HTR-8/SVneo (cell line): ENCODE measurements around the gene CPTP.
A peak's percentile ranks its signal among the peaks of the same experiment; 100 is the strongest.
"Not testable (repeated sequence)": the region's sequence is repeated elsewhere in the genome, so short reads cannot be mapped to it uniquely, and the experiment has no call there.

Source experiments
- DNase-seq: peaks from one replicate; pipeline ENCODE4 v3.0.0; 2011; ENCODE audit warnings: low spot score, mixed read lengths; ENCODE audit not compliant: insufficient read length
- FAIRE-seq: peaks from 2 replicates; lab custom pipeline; 2011; peaks lifted over from hg19 to GRCh38; lab: Jason Lieb, UNC

Gene CPTP

DNA sequence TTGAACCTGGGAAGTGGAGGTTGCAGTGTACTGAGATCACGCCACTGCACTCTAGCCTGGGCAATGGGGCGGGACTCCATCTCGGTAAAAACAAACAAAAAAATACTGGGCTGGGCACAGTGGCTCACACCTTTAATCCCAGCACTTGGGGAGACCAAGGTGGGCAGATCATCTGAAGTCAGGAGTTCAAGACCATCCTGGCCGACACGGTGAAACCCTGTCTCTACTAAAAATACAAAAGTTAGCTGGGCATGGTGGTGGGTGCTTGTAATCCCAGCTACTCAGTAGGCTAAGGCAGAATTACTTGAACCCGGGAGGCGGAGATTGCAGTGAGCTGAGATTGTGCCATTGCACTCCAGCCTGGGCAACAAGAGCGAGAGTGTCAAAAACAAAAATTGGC is 8.4 kb upstream of the CPTP start:
- not testable (repeated sequence) for DNase-seq, FAIRE-seq

DNA sequence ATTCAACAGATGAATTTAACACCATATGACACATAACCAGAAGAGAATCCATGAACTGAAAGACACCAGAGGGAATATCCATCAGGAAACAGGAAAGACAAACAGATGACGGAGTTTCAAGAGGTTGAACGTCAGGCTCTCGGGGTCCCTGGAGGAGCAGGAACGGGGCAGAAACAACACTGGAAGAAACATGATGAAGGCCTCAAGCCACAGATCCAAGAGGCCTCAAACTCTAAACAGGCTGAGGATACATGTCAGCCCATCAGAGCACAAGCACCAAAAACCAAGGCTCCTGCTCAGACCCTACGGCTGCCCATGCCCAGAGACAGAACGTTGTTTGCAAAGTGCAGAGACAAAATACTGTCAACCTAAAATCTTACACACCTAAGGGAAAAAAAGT is 7.2 kb upstream of the CPTP start:
- DNase-seq: no peak
- no peak for FAIRE-seq

DNA sequence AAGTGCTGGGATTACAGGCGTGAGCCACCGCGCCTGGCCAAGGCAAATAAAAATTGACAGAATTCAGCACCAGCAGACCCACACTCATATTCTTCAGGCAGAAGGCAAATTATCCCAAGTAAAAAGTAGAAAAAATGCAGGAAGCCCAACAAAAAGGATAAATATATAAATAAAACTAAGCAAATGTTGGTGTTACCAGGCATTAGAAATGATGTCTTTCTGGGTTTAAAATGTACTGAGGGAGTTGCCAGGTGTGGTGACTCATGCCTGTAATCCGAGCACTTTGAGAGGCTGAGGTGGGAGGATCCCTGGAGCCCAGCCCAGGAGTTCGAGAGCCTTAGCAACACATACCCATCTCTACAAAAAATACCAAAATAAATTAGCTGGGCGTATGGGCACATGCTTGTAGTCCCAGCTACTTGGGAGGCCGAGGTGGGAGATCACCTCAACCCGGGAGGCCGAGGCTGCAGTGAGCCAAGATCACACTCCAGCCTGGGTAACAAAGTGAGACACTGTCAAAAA is 6.4 kb upstream of the CPTP start:
- FAIRE-seq: peak; percentile 64

DNA sequence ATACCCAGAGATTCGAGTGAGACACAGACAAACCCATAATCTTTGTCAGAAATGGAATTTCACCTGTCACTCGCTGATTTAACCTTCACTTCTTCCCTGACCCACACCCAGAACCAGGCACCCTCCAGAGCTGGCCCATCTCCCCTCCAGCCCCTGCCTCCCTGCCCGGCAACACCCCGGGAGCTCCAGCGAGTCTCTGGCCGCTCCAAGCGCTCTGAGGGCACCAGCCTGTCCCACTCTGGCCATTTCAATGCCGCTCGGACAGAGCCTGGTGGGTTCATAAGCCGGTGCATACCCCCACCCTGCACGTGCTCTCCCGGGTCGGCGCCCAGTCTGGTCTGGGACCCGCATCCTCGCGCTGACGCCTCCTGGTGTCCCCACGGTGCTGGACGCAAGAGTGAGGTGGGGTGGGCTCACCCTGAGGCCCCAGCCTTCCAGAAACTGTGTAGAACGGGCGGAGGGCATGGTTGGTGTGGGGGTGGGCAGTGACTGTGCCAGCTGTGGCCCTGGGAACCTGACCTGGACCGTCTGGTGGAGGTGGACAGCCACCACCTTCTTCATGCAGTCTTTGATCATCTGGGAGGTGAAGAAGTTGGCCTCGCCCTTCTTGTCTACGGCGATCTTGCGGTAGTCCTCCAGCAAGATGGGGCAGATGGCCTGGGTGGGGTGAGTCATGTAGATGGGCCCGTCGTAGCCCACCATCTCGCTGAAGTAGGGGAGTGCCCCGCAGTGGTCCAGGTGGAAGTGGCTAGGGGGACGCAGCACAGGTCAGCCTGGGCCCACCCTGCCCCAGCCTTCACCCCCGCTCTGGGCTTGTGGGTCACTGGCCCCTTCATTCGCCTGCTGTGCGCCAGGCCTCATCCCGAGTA is 5.6 kb upstream of the CPTP start:
- no peak for FAIRE-seq
- DNase-seq: no peak

More for the DNA sequence above, 6.4 kb upstream of the CPTP start:
- peak; percentile 49 for DNase-seq

DNA sequence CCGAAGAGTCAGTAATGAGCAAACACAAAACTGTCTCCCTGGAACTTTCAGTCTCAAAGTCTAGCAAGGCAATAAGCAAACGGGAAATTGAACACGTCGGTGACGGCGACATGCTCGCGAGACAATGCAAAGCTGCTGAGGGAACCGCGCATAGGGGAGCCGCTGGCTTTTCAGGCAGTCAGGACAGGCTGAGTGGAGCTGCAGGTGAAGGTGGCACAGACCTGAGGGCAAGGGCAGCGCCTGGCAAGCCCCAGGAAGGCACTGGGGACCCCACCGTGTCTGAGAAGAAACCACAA is 5.0 kb upstream of the CPTP start:
- FAIRE-seq (no peak), DNase-seq (no peak)

DNA sequence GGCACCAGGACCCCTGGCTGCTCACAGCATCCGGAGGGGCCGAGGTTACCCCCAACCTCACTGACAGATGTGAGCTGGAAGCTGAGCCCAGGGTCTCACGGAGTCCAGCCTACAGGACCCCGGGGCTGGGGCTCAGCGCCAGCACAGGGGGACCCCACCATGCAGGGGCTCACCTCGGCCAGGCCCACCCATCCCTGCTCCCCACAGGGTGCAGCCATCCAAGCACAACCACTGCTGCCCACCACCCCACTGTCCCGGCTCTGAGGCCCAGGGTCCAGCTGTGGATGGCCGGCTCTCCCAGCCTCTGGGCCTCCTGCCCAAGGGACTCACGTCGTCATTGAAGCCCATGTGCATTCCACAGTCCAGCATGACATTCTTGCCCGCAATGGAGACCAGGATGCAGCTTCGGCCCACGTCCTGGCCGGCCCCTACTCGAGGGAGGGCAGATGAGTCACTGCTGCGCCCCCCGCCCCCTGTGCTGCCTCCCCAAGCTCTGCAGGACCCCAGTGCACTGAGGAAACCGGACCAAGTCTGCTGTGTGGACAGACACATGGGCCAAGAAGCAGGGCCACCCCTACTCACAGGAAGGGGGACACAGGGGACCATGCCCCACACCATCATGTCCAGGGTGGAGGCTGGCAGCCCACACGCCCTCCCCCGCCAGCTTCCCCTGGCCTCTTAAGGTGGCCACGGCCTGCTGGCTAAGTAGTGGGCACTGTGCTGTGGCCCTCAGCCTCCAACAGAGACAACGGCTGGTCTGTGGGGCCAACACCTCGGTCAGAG is 3.7 kb upstream of the CPTP start:
- FAIRE-seq (no peak), DNase-seq (no peak)

DNA sequence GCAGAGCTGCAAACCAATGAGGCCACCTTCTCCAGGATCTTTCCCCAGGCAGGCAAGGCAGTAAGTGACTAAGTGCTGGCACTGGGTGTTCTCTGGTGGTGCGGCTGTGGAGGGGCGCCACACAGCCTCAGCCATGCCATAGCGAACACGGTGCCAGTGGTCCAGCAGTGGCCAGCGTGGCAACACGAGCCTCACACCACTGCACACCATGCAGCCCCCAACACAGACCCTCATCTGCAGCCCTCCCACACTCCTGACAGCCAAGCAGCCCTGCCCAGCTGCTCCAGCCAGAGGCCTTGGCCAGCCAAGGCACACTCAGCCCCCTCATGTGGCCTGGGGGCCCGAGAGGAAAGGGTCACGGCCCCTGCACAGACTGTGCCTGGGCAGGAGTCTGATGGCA is 3.1 kb upstream of the CPTP start:
- FAIRE-seq: no peak
- no peak for DNase-seq

DNA sequence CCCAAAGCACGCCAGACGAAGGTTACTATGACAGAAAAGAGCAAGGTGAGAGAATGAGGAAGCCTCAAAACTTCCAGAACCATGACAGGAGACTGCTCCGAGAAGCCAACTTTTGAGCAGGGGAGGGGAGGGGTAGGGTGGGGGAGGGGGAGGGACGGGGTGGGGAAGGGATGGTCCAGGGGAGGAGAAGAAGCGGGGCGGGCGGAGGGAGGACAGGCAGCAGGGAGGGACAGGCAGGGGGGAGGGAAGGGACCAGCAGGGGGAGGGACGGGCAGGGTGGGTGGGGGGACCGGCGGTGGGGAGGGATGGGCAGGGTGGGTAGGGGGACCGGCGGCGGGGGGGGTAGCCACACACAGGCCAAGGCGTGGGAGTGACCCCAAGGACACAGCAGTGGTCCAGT is 2.2 kb upstream of the CPTP start:
- no peak for DNase-seq
- FAIRE-seq: no peak

DNA sequence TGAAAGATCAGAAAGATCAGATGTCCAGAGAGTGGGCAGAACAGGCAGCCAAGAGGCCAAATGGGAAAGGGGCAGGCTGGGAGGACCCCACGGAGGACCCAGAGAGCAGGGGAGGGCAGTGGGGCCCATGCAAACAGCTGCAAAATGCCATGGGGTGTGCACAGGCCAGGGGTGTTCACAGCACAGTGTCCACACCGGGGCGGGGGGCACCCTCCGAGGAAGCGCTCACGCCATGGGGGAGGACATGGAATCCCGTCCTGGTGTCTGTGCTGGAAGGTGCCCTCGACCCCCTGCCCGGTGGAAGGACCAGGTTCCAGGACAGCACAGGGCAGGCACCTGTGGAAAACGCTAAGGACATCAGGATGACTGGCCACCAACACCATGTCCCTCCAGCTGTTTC is 1.6 kb upstream of the CPTP start:
- no peak for DNase-seq
- FAIRE-seq: no peak

DNA sequence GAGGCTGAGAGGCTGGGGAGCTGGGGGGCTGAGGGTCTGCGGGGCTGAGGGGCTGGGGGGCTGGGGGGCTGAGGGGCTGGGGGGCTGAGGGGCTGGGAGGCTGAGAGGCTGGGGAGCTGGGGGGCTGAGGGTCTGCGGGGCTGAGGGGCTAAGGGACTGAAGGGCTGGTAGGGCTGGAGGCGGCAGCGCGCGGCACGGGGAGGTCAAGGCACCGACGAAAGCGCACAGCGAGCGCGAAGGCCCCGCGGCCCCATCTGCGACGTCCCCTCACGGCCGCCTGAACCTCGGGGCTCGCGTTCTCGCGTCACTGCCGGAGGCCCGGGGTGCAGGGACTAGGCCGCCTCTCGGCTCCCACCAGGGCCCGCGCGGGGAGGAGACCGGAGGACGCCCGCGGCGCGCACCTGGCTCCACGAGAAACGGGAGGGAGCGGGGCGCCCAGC is 498 bp upstream of the CPTP start:
- no peak for FAIRE-seq
- DNase-seq: no peak

DNA sequence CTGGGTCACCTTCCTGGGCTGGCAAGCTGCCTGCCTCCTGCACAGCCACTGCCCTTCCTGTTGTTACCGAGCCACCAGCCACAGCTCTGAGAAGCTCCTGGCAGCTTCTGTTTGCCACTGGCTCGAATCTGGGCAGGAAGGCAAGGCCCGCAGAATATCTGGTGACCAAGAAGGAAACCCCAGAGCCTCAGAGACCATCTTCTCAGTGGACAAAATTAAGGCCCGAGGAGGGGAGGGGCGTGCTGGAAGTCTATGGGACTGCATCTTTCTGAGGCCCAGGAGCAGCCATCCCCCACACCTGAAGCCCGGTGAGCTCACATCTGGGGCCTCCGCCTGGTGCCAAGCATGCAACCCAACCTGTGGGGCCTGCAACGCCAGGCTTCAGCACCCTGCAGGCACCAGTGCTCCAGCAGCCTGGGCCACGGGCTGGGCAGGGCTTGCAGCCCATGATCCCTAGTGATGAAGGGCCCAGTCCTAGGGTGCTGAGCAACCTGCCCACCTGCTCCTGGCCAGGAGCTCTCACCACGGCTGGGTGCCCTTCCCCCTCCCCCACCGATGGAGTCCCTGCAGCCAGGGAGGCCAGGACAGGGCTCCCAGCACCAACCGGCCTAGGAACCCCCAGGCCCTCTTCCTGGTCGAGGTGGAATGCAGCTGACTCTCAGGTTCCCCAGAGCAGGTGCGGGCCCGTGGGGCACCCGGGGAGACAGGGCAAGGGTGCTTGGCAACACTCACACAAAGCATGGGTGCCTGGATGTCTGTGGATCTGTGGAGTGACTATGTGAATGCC is 879 bp downstream of the CPTP start:
- peak; percentile 16 for FAIRE-seq
- no peak for DNase-seq

DNA sequence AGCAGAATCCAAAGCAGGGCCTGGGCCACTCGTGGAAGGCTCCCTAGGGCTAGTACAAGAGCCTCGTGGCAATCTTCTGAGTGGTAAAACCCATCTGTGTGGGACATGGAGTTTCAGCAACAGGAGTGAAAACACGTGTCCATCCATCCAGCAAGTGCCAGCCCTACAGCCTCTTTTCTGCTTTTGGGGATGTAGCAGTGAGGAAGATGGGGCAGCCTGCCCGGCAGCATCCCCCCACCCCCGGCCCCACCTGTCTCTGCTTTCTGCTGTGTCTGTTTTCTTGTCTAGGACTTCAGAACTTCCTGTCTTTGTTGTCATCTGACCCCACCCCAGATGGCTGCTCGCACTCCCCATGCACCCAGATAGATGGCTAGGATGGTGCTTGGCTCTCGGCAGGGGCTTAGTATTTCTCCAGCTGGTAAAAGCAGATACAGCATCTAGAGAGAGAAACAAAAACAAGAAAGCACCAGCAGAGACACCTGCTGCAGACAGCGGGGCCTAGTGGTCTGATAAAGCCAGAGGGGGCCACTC is 1.5 kb downstream of the CPTP start:
- no peak for FAIRE-seq
- DNase-seq: no peak

DNA sequence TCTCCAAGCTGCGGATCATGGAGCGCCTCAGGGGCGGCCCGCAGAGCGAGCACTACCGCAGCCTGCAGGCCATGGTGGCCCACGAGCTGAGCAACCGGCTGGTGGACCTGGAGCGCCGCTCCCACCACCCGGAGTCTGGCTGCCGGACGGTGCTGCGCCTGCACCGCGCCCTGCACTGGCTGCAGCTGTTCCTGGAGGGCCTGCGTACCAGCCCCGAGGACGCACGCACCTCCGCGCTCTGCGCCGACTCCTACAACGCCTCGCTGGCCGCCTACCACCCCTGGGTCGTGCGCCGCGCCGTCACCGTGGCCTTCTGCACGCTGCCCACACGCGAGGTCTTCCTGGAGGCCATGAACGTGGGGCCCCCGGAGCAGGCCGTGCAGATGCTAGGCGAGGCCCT is 2.7 kb downstream of the CPTP start:
- FAIRE-seq (no peak), DNase-seq (no peak)

DNA sequence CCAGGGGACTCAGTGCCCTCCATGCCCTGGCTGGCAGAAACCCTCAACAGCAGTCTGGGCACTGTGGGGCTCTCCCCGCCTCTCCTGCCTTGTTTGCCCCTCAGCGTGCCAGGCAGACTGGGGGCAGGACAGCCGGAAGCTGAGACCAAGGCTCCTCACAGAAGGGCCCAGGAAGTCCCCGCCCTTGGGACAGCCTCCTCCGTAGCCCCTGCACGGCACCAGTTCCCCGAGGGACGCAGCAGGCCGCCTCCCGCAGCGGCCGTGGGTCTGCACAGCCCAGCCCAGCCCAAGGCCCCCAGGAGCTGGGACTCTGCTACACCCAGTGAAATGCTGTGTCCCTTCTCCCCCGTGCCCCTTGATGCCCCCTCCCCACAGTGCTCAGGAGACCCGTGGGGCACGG is 3.7 kb downstream of the CPTP start:
- DNase-seq: no peak
- no peak for FAIRE-seq

DNA sequence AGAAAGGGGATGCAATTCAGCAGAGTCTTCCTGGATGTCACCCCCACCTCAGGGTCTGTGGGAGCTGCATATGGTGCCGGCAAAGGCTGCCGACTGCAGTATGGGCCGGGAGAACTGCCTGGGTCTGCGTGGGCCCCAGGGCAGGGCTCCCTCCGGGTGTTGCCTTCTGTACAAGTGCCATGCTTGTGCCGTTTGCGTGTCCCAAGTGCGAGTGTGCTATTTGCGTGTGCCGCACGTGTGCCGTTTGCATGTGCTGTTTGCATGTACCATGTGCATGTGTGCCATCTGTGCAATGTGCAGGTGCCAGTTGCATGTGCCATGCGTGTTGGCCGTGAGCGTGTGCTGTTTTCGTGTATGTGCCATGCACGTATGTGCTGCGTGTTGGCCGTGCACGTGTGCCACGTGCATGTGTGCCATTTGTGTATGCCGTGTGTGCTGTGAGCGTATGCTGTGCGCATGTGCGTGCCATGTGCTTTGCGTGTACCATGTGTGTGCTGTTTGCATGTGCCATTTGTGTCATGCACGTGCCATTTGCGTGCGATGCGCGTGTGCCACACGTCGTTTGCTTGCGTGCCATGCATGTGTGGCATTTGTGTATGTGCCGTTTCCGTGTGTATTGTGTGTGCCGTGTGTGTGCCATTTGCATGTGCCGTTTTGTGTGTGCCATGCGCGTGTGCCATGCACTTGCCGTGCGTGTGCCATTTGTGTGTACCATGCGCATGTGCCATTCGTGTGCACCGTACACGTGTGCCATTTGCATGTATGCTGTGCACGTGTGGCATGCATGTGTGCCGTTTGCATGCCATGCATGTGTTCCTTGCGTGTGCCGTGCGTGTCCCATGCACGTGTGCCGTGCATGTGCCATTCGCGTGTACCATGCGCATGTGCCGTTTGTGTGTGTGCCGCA is 5.0 kb downstream of the CPTP start:
- no peak for DNase-seq
- peak; percentile 98 for FAIRE-seq

DNA sequence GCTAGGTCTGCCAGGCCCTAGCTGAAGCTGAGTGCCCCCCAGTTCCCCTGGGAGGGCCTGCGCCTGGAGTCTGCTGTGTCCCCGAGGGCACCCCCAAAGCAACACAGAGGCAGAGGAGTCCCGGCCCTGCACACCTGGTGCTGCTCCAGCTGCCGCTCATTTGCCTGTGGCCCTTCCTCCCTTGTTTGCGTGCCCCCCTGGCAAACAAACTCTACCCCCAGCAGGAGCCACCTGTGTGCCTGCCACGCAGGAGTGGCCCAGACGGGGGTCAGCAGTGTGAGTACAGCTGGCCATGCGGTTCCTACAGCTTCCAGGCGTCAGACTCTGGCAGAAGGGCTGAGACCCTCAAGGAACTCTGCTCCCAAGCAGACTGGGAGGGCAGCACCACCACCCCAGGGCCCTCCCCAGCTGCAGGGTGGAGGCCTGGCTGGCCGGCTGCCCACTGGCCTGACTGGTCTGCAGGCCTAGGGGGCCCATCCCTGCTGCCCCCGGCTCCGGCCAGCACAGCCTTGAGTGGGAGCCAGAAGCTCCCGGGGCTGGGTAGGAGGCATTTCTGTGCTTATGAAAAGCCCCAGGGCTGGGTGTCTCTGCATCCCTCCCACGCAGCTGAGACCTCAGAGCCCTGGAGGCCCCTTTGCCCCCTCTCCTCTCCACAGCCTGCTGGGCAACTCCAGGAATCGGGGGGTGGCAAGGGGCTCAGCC is 5.9 kb downstream of the CPTP start:
- DNase-seq: no peak
- FAIRE-seq: no peak

DNA sequence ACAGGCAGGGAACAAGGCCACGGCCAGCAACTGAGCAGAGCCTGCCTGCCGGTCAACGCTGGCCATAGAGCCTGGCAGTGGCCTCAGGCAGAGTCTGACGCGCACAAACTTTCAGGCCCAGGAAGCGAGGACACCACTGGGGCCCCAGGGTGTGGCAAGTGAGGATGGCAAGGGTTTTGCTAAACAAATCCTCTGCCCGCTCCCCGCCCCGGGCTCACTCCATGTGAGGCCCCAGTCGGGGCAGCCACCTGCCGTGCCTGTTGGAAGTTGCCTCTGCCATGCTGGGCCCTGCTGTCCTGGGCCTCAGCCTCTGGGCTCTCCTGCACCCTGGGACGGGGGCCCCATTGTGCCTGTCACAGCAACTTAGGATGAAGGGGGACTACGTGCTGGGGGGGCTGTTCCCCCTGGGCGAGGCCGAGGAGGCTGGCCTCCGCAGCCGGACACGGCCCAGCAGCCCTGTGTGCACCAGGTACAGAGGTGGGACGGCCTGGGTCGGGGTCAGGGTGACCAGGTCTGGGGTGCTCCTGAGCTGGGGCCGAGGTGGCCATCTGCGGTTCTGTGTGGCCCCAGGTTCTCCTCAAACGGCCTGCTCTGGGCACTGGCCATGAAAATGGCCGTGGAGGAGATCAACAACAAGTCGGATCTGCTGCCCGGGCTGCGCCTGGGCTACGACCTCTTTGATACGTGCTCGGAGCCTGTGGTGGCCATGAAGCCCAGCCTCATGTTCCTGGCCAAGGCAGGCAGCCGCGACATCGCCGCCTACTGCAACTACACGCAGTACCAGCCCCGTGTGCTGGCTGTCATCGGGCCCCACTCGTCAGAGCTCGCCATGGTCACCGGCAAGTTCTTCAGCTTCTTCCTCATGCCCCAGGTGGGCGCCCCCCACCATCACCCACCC is 6.7 kb downstream of the CPTP start, which contains the start of gene TAS1R3:
TSS of gene TAS1R3 (plus strand) at position 213 of the 898 bp plus-strand sequence. CDS start at position 279, 66 bp downstream.
- DNase-seq: no peak
- no peak for FAIRE-seq
